Stimulated activated CD8-positive, alpha-beta memory T cell treated with anti-CD3 and anti-CD28 coated beads, Interleukin-12 subunit alpha, Interleukin-12 subunit beta, amount 100 ng/mL, for 4 hours (primary cell): ENCODE data around the gene FAHD1.

ENCODE experiments used
- DNase-seq: peaks from one replicate; pipeline ENCODE4 v3.0.0-alpha.2; 2020; ENCODE audit warnings: low read depth

FAHD1 gene

DNA sequence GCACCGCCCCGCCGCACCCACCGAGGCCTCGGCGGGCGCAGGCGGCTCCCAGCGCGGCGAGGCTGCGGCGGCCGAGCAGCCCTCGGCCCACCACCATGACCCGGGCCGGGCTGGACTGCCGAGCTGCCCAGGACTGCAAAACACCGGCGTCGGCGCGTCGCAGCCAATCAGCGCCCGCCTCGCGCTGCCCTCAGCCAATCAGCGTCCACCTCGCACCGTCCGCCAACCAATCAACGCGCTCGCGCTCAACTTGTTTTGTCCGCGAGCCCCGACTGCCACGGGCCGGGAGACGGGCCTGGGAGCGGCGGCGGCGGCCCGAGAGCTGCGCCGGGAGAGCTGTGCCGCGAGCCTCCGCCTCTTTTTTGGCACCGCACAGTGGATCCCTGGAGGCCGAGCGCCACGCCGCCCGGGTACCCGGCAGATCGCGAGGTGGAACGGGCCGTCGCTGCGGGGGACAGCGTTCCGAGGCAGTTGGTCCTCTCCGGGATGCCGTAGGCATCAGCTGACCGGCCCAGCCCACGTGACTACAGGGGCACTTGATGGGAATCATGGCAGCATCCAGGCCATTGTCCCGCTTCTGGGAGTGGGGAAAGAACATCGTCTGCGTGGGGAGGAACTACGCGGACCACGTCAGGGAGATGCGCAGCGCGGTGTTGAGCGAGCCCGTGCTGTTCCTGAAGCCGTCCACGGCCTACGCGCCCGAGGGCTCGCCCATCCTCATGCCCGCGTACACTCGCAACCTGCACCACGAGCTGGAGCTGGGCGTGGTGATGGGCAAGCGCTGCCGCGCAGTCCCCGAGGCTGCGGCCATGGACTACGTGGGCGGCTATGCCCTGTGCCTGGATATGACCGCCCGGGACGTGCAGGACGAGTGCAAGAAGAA is at the start of gene FAHD1, which contains the start of gene HAGH:
Gene FAHD1, plus strand, starts transcription at position 516 of the 883 bp plus-strand sequence. Its CDS starts 33 bp downstream, at position 549.
Gene HAGH, minus strand, starts transcription at position 135 of the 883 bp plus-strand sequence. Its CDS starts 38 bp downstream, at position 97.
- peak; percentile 85 for DNase-seq

DNA sequence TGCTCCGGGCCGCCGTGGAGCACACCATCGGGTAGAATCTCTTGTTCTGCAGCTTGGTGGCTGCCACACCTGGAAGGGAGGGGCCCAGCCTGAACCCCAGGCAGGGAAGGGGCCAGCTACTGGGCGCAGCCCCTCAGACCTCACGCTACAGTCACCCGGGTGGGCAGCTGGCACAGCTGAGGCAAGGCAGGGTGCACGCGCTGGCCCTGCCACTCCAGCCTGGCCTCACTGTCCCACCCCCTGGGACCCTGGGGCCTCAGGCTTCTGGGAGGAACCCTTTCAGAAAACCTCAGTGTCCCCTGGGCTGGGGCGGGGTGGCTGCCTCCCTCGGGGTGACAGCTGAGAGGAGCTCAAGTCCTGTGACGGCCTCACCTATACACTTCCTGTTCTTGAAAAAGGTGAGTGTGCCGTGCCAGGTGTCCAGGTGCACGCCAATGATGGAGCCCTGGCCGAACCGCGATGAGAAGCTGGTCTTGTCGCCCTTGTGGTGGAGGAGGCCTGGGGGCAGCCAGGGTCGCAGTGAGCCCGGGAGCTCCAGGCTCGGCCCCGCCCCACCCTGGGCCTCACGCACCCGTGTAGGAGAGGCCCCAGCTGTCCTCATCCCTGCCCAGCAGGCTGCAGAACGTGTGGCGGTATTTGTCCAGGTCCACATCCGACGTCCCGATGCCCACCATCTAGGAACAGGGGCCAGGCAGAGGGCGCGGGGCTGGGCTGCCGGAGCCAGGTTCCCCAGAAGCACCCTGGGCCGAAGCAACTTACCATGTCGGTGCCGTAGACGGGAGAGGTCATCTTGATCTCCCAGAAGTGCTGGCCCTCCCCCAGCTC is 49.4 kb upstream of the FAHD1 start:
- DNase-seq = no peak

DNA sequence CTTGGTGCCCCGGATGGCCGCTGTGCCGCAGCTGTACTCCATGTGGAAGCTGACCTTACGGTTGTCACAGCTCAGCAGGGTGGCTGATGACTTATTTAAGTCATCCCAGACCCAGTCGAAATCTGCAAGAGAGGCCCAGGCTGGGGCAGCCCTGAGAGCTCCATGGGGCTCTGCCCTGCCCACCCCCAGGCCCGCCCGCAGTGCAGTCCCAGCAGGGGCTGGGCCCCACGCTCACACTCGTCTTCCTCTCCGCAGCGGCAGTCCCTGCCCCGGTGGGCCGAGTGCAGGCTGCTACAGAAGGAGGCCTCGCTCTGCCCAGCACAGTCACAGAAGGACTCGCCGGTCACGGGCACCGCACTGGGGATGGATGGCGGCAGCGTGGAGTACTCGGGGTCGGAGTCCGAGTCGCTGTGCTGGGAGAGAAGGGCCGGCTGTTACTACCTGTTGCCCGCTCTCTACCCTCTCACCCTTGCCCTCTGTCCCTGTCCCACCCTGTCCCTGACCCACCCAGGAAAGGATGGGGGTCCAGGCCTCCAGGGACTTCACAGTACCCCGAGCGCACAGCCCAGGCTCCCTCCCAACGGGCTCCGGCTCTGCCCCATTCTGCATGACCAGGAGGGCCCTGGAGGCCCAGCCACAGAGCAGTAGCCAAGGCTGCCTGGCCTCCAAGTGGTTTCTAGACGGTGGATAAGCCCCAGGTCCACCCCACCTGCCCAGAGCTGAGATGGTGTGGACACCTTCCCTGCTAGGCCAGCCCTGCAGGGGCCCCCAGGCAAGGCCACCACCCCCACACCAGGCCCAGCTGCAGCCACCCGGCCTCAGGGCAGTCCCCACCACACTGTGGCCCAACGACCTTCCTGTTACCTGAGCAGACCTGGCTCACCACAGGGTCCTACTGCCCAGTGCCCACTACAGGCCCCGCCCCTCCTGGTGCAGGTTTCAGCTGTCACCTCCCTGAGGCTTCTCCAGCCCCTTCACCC is 48.5 kb upstream of the FAHD1 start:
- DNase-seq = no peak

DNA sequence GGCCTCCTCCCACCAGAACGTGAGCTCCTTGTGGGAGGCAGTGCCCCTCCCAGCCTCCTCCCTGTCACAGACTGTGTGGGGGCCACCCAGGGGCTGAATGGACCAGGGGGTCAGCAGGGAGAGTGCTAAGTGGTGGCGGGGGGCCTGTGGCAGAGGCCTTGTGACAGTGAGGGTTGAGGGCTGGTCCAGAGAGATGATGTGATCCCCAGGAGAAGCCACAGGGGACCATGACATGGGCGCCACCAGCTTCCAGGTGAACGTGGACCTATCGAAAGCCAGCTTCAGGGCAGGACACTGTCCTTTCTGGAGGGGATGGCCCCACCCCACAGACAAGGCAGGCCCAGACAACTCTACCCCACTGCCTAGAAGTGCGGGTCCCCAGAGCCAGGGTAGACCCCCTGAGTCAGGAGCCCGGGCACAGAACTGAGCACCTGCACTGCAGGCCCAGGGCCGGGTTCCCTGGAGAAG is 47.7 kb upstream of the FAHD1 start:
- DNase-seq = no peak

DNA sequence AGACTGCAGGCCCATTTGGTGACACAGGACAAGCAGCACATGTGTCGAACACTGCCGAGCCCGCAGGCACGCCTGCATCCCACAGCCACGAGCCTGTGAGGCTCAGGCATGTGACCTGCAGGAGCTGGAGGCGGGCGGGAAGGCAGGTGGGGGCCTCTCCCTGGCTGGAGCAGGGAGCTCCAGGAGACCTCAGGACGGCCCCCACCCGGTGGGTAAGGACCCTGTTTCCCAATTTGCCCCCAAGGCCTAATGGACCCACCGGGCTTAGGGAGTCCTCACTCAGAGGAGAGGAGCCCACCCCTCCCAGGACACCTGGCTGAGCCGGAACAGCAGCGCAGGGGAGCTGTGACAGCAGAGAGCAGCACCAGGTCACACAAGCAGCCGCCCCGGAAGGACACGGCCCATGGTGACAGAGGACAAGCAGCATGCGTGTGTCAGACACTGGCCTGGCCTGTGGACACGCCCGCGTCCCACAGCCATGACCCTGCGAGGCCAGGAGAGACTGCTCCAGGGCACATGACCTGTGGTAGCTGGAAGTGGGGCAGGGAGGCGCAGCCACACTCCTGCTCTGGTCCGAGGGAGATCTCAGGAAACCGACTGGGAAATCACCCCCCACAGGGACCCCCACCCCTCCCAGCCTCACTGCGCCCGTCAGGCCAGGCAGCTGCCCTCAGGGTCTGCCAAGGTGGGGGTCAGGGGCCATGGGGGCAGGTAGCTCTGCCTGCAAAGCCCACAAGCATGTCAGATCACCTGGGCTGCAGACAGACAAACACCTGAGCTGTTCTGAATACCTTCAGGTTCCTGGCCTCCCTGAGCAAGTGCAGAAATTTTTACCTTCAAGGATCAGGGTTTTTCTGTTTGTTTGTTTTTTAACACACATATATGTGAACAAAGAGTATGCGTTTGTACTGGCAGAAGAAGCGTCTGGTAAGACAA is 47.0 kb upstream of the FAHD1 start:
- DNase-seq = no peak

DNA sequence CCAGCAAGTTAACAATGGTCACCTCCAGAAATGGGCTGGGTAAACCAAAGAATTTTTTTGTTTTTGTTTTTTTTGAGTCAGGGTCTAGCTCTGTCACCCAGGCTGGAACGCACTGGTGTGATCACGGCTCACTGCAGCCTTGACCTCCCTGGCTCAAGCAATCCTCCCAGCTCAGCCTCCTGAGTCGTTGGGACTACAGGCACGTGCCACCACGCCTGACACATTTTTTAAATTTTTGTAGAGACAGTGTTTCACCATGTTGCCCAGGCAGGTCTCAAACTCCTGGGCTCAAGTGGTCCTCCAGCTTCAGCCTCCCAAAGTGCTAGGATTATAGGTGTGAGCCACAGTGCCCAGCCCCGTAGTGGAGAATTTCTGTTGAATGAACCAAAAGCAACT is 46.3 kb upstream of the FAHD1 start:
- DNase-seq = no peak

DNA sequence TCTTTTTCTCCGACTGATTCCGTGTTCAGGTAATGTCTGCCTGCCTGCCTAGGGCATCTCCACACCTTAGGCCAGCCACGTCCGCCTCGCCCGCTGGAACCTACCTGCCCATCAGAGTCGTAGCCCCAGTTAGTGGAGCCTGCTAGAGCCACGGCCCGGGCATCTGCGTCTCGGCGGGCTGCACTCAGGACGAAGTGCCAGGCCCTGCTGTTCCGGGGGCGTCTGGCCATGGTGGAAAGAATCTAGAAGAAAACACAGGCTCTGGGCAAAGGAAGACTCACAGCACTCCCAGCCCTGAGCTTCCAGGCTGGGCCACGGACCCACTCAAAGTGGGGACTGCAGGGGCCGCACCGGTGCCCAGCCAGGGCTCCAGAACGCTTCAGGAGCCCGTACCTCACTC is 45.8 kb upstream of the FAHD1 start:
- DNase-seq = no peak

DNA sequence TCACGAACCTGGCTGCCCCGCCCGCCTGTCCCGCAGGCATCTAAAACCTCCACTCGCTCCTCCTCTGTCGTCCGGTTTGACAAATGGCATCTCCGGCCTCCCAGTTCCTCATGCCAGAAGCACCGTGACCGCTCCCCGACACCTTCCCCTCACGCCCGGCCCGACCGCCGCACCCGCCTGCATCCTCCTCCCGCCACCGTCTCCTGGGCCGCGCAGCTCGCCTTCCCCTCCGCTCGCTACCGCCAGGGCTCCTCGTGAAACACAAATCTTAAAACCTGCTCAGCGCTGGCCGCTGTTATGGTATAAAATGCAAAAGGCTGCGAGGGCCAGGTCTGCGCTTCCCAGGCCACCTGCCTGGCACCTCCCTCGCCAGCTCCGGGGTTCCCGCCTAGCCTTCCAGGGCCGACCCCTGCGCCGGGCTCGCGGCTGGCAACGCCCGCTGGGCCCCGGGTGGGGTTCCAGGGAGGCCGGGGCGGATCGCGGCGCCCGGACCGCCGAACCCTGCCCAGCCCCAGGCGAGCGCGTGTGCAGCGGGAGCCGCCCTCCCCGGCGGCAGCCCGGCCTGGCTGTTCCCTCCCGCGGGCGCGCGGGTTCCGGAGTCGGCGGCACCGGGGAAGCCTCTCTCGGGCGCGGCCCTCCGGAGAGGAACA is 45.1 kb upstream of the FAHD1 start:
- no peak for DNase-seq

DNA sequence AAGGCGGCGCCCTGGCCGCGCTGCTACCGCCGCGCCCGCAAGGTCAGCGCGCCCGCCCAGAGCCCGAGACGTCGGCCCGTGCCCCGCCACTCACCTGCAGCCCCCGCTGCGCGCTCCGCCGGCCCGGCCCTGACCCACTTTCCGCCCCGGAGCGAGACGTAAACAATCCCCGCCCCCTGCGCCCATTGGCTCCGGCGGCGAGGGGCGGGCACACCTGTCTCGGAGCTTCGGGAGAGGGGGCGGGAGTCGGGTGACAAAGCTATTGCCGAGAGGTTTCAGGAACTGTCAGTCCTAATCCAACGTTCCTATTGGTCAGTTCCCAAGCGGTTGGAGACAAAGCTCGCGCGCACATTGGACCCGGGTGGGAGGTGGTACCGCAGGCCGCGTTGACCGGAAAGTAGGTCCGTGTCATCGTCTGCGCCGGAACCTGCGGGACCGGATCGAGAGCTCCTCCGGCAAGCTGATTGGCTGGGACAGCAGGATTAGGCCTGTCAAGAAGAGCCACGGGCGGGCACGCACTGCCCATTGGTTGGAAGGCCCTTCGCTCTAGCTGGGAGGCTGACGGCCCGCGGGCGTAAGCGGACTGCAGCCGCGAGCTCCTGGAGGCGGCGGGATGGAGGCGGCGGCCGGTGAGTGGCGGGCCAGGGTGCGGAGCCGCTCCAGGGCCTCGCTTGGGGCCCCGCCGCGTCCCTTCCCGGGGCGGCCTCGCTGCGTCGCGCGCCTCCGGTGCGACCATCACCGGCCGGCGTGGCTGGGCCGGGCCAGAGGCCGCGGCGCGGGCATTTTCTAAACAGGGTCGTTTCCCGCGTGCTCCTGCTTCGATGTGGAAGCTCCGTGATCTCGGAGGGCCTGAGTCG is 44.4 kb upstream of the FAHD1 start, which contains the start of the genes NUBP2 and SPSB3:
Gene NUBP2, plus strand, starts transcription at position 553 of the 857 bp plus-strand sequence. Its CDS starts 61 bp downstream, at position 614.
Gene SPSB3, minus strand, starts transcription at position 164 of the 857 bp plus-strand sequence. CDS start 1,088 bp downstream, outside the sequence.
- DNase-seq = peak; percentile 96

DNA sequence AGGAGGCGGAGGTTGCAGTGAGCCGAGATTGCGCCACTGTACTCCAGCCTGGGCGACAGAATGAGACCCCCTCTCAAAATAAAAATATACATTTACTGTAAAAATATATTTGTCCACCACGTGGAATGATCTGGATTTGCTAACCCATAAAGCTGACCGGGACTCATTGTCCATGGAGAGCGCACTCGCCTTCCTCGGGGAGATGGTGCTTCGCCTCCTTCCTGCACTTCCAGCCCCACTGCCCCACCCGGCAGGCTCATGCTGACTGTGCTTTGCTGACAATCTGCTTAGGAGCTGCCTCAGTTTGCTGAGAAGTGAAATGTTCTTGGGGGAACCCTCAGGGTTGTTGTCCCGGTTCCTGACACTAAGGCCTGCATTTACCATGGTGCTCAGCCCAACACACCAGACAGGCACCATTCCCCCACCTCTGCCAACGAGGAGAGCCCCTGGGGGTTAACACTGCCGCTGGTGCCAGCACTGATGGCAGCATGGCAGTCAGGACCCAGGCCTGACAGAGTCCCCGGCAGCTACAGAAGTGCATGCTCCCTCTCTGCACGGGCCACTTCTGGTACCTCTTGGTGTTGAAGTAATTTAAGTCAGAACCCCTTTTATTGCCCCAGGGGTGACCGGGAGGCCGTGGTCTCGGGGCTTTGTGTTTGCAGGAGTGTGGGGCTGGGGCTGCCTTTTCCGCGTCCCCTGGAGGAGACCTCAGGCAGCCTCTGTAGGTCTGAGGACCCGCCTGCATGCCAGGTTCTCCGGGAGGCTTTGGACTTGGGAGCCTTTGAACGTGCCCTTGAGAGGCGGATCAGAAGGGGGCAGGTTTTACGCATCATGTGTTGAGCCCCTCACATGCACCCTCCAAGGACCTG is 41.8 kb upstream of the FAHD1 start:
- DNase-seq = no peak

DNA sequence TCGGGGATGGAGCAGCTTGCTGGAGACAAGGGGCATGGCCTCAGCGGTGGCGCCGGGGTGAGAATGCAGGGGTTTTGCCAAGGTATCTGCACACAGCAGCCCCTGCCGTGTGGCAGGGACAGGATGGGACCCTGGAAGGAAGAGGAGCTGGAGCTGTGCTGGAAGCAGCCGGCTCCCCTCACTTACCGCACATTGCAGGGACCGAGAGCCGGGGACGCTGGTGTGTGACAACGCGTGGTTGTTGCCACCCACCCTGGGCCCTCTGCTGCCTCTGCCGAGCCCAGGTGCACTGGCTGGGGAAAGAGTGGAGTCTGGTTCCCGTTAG is 41.2 kb upstream of the FAHD1 start:
- DNase-seq = no peak

DNA sequence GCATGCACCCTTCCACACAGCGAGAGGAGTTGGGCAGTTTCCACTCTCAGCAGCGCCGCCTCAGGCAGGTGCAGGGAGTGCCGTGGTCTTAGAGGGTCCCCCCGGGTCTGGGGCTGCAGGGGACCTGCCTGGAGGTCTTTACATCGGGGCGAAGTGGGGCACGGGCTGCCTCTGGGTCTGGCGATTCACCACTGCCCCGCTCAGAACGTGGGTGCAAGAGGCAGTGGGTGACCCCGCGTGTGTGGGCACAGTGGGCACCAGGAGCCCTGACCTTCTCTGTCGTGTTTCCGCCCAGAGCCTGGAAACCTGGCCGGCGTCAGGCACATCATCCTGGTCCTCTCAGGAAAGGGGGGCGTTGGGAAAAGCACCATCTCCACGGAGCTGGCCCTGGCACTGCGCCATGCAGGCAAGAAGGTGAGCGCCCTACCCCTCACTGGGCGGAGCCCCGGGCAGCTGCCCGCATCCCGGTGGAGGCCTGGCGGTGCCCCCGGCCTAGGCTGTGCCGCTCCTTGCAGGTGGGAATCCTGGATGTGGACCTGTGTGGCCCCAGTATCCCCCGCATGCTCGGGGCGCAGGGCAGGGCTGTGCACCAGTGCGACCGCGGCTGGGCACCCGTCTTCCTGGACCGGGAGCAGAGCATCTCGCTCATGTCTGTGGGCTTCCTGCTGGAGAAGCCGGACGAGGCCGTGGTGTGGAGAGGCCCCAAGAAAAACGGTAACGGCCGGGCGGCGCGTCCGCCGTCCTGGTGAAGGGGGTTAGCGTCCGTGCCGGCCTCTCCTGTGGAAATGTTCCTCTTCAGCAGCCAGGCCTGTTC is 40.6 kb upstream of the FAHD1 start:
- DNase-seq = no peak

DNA sequence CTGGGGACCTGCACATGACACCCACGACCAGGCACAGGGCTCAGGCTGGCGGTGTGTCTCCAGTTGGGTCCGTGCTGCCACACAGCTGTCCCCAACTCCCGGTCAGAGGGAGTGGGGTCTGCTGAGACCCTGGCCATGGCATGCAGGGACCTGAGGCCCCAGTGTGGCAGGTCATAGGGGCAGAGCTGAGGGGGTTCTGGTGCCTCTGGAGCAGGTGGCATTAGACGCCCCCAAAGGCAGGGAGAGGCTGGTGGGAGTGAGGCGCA is 40.0 kb upstream of the FAHD1 start:
- DNase-seq = no peak

DNA sequence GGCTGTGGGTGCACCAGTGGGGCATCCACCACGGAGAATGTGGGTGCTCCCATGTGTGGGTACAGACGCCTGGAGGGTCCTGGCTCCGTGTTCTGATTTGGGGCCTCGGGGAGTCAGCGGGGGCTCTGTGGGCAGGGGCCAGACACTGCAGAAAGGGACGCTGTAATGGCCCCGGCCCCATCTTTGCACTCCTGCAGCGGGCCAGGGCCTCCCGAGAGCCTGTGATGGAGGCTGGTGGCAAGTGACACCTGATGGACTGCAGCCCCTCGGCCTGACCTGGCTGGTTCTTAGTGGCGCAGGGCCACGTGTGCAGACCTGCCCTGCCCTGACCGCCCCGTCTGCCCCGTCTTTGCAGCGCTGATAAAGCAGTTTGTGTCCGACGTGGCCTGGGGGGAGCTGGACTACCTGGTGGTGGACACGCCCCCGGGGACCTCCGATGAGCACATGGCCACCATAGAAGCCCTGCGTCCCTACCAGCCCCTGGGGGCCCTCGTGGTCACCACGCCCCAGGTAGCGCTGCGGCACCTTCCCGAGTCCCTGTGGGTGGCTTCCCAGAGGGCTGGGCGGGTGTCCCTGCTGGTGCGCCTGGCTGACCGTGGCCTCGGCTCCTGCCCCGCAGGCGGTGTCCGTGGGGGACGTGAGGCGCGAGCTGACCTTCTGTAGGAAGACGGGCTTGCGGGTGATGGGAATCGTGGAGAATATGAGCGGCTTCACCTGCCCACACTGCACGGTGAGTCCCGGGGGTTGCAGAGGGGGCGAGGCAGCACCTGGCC is 39.5 kb upstream of the FAHD1 start:
- no peak for DNase-seq

DNA sequence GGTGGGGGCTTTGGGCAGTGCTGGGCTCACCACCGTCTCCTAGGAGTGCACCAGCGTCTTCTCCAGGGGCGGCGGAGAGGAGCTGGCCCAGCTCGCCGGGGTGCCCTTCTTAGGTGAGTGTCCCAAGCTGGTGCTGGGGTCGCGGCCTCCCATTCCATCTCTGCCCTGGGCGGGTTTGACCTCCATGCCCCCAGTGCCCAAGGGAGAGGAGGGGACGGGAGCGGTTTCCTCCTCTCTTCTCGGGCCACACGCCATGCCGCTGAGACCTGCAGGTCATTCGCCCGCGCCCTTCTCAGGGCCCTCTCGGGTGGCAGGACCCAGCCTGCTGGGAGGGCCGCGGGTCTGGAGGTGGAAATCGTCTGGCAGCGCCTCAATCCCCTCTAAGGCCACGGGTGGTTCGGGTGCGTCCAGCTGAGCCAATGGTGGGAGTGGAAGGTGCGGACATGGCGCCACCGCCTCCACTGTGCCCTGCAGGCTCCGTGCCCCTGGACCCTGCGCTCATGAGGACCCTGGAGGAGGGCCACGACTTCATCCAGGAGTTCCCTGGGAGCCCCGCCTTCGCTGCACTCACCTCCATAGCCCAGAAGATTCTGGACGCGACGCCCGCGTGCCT is 38.8 kb upstream of the FAHD1 start:
- no peak for DNase-seq

DNA sequence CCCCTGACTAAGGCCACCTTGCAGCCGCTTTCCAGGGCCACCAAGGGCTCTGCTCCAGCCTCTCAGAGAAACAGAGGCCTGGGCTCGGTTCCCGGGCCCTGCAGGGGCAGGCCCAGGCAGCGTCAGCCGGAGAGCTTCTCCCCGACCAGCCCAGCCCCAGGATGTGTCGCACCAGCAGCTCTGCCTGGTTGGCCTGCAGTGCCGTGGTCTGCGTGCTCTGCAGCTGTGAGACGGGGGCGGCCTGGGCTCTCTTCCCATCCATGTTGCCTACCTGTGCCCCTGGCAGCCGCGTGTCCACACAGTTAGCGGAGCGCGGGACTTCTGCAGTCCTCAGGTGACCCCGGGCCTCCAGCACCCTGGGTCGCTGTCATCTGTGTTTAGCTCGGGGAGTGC is 38.3 kb upstream of the FAHD1 start:
- no peak for DNase-seq
